GM21526 (cell line): ENCODE data around the gene VSTM4.

Experiments used
- ATAC-seq: cut with Tn5 transposase; IDR thresholded peaks from one replicate; pipeline ENCODE4 v1.9.1; 2021; ENCODE audit warnings: moderate library complexity; ENCODE audit not compliant: unreplicated experiment, low FRiP score

VSTM4 gene

GRCh38 chr10:49144058-49144720 lies 28.9 kb upstream of the VSTM4 start:
- no peak for ATAC-seq

GRCh38 chr10:49143249-49143648 lies 27.9 kb upstream of the VSTM4 start:
- no peak for ATAC-seq

- ATAC-seq = no peak
Observed at GRCh38 chr10:49141541-49142332, 26.4 kb upstream of the VSTM4 start.

GRCh38 chr10:49140304-49141177 lies 25.2 kb upstream of the VSTM4 start:
- ATAC-seq = no peak

- ATAC-seq = no peak
Observed at GRCh38 chr10:49139846-49140195, 24.5 kb upstream of the VSTM4 start.

GRCh38 chr10:49139028-49139845 lies 23.9 kb upstream of the VSTM4 start:
- no peak for ATAC-seq

GRCh38 chr10:49138361-49138891 lies 23.1 kb upstream of the VSTM4 start:
- no peak for ATAC-seq

GRCh38 chr10:49136525-49136924 lies 21.2 kb upstream of the VSTM4 start:
- no peak for ATAC-seq

- ATAC-seq = no peak
Observed at GRCh38 chr10:49135575-49136313, 20.4 kb upstream of the VSTM4 start.

- no peak for ATAC-seq
Observed at GRCh38 chr10:49134327-49134726, 19.0 kb upstream of the VSTM4 start.

GRCh38 chr10:49133706-49134248 lies 18.5 kb upstream of the VSTM4 start, which contains the start of gene FAM170B:
Gene FAM170B (minus strand): TSS chr10:49134021. CDS start chr10:49133918, 103 bp downstream.
- no peak for ATAC-seq

GRCh38 chr10:49132362-49132737 lies 17.0 kb upstream of the VSTM4 start:
- no peak for ATAC-seq

GRCh38 chr10:49131507-49132361 lies 16.4 kb upstream of the VSTM4 start:
- ATAC-seq = no peak

- ATAC-seq = no peak
Observed at GRCh38 chr10:49129376-49129775, 14.1 kb upstream of the VSTM4 start.

- no peak for ATAC-seq
Observed at GRCh38 chr10:49128854-49129253, 13.5 kb upstream of the VSTM4 start.

GRCh38 chr10:49123981-49124950 lies 8.9 kb upstream of the VSTM4 start:
- ATAC-seq = no peak

GRCh38 chr10:49120911-49121310 lies 5.6 kb upstream of the VSTM4 start:
- no peak for ATAC-seq
